NCI-H774 (cell line): ENCODE measurements around the gene DNAAF1.
A peak's percentile ranks its signal among the peaks of the same experiment; 100 is the strongest.
"Not testable (repeated sequence)": the region's sequence is repeated elsewhere in the genome, so short reads cannot be mapped to it uniquely, and the experiment has no call there.

Experiments used
- DNase-seq: peaks from one replicate; lab custom pipeline; 2025; lab: John Stamatoyannopoulos, UW

Gene DNAAF1

DNA sequence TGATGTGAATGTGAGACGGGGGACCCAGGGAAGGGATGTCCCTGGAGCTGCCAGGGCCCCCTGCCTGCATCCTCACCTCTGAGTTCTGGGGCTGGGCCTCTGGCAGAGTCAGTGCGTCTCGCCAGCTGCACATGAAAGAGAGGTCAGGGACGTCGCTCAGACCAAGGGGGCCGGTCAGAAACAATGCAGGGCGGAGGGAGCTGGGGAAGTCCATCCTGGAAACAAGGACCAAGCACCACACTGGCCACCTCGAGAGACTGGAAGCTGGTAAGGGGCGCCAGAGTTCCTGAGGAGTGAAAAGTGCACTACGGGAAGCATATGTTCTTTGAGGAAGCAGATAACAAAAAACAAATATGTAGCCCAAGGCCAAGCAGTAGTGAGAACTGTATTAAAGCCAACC is 39.7 kb downstream of the DNAAF1 start:
- DNase-seq = no peak

DNA sequence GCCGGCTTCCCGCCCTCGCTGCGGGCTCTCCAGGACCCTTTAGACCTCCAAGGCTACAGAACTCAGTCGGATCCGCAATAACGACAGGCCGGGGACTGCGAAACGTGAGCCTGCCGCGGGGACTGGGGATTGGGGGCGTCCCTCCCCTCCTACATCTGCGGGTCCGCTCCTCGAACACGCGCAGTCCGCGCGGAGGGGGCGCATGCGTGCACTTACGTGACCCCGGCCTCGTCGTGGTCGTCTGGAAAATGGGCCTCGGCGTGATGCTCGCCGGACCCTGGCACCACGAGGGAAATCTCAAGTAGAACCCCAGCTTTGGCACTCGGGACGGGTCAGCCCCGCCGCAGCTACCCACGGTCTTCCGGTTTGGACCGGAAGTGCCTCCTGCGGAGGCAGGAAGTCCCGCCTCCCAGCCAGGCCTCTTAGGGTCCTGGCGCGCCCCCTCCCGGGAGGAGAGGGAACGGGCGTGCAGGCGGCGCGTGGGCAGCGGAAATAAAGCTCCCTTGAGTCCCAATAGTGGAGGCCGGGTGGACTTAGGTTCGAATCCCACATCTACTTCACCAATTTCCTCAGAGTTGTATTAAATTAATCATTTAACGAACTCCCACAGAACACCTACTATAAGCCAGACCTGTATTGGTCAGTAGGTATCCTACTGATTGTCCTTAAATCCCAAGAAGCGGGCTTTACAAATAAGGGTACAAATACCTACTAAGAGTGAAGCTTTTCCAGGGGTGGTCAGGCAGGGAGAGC is 41.8 kb downstream of the DNAAF1 start, which contains the start of gene TAF1C:
Gene TAF1C (minus strand): TSS at position 373 of the 753 bp plus-strand sequence. CDS start 2,069 bp downstream, outside the sequence.
- peak; percentile 77 for DNase-seq

DNA sequence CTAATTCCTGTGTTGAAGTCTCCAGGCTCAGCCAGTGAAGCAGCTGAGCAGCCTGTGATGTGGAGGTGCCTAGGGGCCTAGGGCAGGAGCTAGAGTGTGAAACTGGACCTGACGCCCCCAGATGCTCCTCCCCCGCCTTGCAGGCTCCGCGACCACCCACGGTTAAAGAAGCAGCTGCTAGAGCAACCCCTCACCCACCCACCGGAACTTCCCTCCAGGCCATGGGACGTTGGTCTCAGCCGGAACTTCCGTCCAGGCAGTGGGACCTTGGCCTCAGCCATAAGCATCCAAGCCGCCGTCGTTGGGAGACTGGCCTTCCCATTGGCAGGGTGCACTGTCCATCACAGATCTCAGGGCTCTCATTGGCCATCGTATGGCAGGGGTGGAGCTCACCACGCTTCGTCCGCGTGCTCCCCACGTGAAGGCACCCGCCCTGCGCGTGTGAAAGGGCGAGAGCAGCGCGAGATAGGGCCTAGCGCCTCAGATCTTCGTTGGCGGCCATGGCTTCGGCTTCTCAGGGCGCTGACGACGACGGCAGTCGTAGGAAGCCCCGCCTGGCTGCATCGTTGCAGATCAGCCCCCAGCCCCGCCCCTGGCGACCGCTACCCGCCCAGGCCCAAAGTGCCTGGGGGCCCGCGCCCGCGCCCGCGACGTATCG is 45.8 kb downstream of the DNAAF1 start, which contains the start of gene ADAD2:
Gene ADAD2 (plus strand): TSS at position 427 of the 658 bp plus-strand sequence. CDS start 74 bp downstream, at position 501.
- no peak for DNase-seq

DNA sequence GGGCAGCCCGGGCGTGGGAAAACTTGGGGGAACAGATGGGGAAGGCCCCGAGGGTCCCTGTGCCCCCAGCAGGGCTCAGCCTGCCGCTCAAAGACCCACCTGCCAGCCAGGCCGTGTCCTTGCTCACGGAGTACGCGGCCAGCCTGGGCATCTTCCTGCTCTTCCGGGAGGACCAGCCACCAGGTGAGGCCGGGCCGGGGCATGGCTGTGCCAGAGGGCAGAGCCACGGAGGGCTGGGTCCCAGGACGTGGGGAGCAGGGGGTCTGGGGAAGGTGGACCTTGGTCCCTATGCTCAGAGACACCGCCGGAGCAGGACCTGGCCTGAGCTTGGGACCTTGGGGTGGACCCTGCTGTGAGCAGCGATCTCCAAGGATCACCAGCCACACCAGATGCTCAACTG is 46.4 kb downstream of the DNAAF1 start:
- no peak for DNase-seq

DNA sequence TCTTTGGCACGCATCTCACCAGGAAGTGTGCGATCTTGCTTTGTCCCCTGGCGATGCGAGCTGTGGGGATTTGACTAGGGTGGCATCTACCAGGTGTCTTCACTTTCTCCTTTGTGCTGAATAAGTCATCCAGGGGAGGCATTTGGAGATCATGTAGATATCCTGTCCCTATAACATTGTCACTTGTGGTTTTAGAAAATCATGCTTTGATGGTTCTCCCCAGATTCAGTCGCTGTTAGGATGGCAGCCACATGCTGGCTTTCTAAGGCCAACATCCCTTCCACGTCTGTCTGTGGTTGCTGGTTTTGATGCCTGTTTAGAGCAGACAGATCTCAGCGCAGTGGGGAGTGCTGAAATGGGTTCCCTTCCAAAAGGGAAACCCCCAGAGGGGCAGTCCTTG is 48.4 kb downstream of the DNAAF1 start:
- DNase-seq = no peak

DNA sequence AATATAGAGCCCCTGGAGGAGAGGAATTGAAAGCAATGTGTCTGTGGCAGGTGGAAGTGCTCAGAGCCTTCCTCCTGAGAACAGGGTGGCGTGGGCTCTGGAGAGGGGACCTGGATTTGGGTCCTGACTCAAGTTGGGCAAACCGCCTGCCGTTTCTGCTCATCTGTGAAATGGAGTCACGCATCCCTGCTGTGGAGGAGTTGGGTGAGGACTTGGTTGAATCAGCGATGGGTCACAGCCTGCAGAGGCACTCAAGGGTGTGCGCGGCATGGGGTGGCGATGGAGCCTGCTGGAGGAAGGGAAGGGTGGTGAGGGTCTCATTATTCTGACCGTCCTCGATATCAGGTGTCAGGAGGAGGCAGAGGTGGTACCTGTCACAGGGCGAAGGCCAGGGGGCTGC is 48.9 kb downstream of the DNAAF1 start:
- no peak for DNase-seq

DNA sequence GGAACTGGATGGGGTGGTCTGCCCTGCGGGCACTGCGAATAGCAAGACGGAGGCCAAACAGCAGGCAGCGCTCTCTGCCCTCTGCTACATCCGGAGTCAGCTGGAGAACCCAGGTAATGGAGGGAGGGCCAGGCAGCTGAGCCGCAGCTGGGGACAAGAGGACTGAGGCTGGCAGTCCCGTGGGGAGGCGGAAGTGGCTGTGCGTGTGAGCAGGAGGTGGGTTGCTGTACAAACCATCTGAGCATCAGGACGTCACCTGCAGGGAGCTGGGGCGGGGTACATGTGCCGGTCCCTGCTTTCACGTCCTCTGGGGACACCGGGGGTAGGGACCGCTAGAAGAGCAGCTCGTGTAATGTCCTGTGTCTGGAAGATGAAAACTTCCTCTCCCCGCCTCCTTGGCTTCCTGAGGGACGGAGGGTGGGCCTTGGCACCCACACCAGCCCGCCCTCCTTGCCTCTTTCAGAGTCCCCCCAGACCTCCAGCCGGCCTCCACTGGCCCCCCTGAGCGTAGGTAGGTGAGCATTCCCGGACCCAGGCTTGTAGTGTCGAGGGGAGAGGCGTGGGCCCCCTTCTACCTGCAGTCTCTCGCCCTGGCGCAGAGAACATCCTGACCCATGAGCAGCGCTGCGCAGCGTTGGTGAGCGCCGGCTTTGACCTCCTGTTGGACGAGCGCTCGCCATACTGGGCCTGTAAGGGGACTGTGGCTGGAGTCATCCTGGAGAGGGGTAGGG is 49.5 kb downstream of the DNAAF1 start:
- no peak for DNase-seq

DNA sequence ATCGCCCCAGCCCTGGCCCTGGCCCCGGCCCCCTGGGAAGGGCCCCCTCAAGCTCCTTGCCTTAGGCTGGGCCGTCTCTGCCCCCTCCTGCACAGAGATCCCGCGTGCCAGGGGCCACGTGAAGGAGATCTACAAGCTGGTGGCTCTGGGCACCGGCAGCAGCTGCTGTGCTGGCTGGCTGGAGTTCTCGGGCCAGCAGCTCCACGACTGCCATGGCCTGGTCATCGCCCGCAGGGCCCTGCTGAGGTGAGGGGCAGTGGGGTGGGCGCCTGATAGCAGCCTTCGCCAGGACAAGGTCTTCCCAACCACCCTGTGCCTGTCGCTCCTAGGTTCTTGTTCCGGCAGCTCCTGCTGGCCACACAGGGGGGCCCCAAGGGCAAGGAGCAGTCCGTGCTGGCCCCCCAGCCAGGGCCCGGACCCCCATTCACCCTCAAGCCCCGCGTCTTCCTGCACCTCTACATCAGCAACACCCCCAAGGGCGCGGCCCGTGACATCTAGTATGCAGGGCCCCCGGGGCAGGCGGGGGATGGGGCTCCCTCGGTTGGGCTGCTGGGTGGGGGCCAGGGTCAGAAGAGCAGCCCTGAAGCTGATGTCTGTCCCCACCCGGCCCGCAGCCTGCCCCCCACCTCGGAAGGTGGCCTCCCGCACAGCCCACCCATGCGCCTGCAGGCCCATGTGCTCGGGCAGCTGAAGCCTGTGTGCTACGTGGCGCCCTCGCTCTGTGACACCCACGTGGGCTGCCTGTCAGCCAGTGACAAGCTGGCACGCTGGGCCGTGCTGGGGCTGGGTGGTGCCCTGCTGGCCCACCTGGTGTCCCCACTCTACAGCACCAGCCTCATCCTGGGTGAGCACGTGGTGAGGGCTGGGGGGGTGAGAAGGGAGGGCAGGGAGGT is 50.3 kb downstream of the DNAAF1 start:
- no peak for DNase-seq

DNA sequence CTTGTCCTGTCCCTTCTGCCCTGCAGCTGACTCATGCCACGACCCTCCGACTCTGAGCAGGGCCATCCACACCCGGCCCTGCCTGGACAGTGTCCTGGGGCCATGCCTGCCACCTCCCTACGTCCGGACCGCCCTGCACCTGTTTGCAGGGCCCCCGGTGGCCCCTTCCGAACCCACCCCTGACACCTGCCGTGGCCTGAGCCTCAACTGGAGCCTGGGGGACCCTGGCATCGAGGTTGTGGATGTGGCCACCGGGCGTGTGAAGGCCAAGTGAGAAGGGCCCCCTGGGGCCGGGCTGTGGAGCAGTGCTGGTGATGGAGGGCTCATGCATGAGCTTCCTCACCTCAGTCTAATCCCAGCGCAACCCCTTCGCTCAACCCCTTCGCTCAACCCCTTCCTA is 51.0 kb downstream of the DNAAF1 start:
- DNase-seq = no peak

DNA sequence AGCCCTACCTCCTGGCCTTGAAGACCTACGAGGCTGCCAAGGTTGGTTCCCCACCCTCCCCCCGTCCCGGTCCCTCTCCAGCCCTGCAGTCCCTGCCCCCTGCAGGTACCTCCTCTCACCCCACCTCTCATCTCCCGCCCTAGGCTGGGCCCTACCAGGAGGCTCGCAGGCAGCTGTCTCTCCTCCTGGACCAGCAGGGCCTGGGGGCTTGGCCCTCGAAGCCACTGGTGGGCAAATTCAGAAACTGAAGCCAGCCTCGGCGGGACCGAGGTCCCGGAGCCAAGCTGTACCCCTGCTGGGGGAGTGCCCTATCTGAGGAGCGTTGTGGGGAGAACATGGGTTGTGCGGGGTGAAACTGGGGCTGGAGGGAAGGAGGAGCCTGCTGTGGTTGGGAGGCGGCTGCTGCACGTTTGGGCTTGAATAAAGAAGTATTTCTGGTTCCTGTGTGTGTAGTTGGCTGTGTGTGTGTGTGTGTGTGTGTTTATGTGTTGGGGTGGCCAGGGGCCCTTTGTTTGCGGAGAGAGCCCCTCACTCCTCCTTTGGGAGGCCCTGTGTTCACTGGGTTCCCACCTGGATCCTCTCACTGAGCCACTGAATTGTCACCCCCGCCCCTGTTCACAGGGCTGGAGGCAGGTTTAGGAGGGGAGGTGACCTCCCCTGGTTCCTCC is 51.8 kb downstream of the DNAAF1 start:
- DNase-seq = no peak

DNA sequence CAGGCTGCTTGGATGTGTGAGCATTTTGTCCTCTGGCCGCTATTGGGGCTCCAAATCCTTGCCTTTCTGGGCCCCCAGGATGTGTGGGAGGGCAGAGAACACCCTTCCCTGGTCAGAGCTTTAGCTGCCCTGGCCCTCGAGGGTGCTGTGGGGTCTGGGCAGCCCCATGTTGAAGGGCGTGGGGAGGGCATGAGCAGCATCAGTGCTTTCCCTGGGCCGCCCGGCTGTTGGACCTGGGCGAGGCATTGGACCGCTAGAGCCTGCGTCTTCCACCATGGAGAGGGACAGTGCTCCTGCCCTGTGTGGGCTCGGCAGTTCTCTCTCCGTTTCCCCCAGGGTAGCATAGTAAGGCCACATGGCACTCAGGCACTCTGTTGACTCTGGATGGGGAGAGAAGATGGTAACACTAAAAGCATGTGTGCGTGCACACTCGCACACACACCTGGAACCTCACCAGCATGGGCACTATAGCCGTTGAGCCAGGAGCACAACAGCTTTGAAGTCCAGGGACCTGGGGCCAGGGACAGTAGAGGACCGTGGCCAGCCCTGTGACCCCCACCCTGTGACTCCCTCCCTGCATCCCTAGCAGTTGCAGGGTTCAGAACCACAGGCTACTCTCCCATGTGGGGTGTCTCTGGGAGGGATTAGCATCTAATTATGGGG is 52.5 kb downstream of the DNAAF1 start:
- DNase-seq = no peak

DNA sequence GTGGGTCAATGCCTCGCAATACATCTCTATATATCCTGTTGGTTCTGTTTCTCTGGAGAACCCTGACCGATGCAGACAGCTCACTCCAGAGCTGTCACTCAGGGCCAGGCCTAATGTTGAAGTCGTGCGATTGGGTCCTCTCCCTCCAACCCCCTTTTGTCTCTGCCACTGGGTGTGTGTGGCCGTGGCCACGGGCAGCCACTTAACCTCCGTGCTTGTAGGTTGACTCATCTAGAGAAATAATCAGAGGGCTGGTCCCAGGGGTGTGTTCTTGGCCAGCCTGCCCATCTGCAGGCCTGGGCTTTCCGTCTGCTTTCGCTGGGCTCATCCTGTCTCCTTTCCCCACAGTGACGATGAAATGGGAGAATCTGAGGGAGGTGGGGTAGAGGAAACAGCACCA is 53.3 kb downstream of the DNAAF1 start:
- no peak for DNase-seq

DNA sequence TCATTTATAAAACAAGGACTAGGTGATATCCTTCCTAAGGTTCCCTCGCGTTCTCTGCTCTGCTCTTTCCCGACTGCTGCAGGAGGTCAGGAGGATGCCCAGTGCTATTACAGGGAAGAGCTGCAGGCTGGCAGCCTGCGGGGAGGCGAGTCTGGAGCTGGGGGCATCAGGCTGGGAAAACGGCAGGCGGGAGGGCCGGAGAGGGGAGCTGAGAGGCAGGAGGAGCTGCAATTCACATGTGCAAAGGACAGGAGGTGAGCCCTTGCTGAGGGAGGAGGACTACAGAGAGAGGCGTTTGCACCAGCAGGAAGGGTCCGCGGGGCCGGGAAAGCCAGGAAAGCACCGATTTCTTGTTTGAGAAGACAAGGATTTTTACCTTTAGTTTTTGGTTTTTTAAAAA is 54.0 kb downstream of the DNAAF1 start:
- DNase-seq = no peak

DNA sequence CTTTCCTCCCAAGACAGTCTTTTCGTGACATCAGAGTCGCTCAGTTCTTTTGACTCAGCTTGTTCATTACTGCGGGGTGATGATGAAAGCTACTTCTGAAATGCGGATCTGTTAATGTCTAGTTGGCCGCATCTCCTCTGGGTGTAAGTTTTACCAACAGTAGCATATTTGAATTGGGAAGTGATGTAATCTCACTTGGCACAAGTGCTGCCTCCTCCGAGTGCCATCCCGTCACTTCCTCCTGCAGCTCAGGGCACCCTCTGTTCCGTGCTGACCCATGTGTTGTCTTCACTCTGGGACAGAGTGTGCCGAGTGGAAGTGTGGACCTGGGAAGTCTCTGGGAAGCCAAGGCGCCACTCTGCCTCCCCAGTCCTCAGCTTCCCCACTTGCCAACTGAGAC is 54.8 kb downstream of the DNAAF1 start:
- no peak for DNase-seq

DNA sequence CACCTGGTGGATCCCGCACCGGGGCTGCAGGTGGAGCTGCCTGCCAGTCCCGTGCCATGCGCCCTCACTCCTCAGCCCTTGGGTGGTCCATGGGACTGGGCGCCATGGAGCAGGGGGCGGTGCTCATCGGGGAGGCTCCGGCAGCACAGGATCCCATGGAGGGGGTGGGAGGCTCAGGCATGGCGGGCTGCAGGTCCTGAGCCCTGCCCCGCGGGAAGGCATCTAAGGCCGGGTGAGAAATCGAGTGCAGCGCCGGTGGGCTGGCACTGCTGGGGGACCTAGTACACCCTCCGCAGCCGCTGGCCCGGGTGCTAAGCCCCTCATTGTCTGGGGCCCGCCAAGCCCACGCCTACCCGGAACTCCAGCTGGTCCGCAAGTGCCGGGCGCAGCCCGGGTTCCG is 59.4 kb downstream of the DNAAF1 start:
- DNase-seq = not testable (repeated sequence)

DNA sequence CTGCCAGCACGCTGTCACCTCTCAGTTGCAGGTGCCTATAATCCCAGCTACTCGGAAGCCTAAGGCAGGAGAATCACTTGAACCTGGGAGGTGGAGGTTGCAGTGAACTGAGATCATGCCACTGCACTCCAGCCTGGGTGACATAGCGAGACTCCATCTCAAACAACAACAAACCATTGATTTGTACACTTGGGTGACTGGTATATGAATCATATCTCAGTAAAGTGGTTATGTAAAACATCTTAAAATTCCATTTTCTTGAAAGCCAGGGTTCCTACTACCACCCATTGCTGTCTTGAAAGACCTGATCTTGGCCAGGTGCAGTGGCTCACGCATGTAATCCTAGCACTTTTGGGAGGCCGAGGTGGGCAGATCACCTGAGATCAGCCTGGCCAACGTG is 60.0 kb downstream of the DNAAF1 start:
- DNase-seq = not testable (repeated sequence)

DNA sequence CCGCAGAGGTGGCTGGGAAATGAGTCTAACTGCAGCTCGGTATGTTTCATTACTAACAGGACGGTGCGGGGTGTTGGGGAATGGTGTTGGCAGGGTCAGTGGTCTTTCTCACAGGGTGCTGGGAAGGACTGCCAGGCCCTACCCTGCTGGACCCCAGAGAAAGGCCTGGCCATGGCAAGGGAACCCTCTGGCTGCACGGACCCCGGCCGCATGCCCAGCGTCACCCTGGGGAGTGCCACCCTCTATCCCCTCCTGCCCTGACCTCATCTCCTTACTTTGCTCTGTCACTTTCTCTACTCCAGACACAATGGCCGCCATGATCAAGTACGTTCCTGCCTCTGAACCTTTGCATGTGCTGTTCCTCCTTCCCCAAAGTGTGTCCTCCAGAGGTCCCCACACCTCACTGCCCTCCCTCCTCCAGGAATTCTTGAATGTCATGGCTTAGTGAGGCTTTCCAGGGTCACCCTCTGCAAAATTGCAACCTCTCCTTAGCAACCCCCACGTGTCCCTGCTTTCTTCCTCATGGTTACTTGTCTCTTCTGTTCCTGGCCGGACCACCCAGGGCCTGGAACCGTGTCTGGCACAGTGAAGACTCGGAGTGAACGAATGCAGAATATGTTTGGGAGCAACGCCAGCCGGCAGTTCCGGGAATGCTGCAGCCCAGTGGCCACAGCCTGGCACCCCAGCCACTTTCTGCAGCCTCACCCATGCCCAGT is 61.0 kb downstream of the DNAAF1 start:
- DNase-seq = no peak

DNA sequence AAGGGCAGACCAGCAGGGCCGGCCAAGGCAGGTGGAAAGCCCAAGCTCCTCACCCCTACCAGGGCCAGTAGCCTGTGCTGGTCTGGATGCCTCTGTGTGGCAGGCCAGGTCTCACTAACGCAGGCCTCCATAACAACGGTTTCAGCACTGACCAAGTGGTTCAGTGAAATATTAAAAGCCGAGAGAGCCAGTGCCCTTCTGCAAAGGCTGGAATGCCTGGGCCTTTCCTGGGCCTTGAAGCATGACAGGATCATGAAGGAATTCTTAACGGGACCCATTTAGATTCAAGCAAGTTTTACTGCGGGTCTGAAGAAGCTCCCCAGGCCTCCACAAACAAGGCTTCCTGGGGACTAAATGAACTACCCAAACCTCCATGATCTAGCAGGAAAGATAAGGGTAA is 62.1 kb downstream of the DNAAF1 start:
- DNase-seq = no peak

DNA sequence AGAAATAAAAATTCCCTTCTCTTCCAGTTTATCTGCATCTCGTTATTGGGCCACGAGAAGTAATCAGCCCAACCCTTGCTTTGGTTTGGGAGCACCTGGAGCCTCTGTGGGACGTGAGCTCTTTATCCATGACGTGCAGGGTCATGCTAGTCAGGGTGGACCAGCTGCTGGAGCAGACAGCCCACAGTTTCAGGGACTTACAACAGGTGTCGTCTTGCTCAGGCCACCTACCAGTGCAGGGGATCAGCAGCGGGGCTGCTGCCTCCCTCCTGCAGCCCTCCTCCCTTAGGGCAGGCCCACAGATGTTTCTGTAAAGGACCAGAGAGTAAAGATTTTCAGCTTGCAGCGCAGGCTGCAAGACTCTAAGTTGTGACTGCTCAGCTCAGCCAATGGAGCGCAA is 62.8 kb downstream of the DNAAF1 start:
- no peak for DNase-seq

DNA sequence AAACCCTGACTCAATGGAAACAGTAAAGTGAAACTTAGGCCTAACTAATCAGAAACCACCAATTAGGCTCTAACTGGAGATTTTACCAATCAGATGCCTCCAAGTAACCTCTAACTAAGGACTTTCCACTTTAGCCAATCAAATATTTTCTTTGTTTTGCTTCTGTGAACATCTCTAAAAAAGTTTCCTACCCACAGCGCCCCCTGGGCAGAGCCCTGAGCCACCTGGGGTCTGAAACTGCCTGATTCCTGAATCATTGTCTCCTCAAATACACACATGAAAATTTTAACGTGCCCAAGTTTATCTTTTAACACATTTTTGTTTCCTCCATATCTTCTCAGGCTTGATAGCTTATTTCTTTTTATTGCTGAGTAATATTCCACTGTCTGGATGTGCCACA is 64.9 kb downstream of the DNAAF1 start:
- DNase-seq = no peak
